Gastrocnemius medialis (tissue), 4 donors: ENCODE results near the gene MANF.

ENCODE experiments used
- POLR2A ChIP-seq, 2 donors: fragments of 450-650 bp; IDR thresholded peaks; one replicate each; pipeline ENCODE4 v1.6.1; 2017; ENCODE audit warnings: antibody characterized with exemption in 2 of 2, mild to moderate bottlenecking in 2 of 2, moderate library complexity in 2 of 2
- TF ChIP-seq, protein P1 (sequence below), 5 experiments: fragments of 450-650 bp in 3 of 5; fragments of 200-600 bp in 2 of 5; sonication (generic) in 2 of 5; IDR thresholded peaks in 4 of 5; conservative IDR thresholded peaks in 1 of 5; 1 replicate in 4 of 5; 2 replicates in 1 of 5; pipeline ENCODE4 v1.5.1; 2016 to 2019; ENCODE audit warnings: antibody characterized with exemption in 5 of 5, mild to moderate bottlenecking in 3 of 5, moderate library complexity in 3 of 5

- TF ChIP-seq, protein P1, sequence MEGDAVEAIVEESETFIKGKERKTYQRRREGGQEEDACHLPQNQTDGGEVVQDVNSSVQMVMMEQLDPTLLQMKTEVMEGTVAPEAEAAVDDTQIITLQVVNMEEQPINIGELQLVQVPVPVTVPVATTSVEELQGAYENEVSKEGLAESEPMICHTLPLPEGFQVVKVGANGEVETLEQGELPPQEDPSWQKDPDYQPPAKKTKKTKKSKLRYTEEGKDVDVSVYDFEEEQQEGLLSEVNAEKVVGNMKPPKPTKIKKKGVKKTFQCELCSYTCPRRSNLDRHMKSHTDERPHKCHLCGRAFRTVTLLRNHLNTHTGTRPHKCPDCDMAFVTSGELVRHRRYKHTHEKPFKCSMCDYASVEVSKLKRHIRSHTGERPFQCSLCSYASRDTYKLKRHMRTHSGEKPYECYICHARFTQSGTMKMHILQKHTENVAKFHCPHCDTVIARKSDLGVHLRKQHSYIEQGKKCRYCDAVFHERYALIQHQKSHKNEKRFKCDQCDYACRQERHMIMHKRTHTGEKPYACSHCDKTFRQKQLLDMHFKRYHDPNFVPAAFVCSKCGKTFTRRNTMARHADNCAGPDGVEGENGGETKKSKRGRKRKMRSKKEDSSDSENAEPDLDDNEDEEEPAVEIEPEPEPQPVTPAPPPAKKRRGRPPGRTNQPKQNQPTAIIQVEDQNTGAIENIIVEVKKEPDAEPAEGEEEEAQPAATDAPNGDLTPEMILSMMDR (IDR thresholded peaks at IDR 0.05 in 4 of 5, conservative IDR thresholded peaks at IDR 0.05 in 1 of 5) = no peak
- TF ChIP-seq POLR2A (IDR thresholded peaks at IDR 0.05) = no peak
Observed at GRCh38 chr3:51378065-51378464, 7.0 kb upstream of the MANF start.
